ENCODE results near the gene CFI. TPM values are rescaled to one million over a fixed set of nuclear protein-coding genes. Genes with fewer than 3 reads are reported as not detected.

CFI gene
- total RNA-seq, 1 donor from 2014 or later = not detected

- Mint-ChIP-seq H3K4me3 (no peak overlapping the region), H3K27me3 (ENCODE audit: low read depth) (peaks cover 21% of the 10 kb centered on the region), H3K36me3 (ENCODE audit: low read depth) (no peaks in the 10 kb centered on the region), H3K4me1 (no peaks in the 10 kb centered on the region), H3K27ac (ENCODE audit: unreplicated experiment) (no peak overlapping the region), H3K9me3 (no peaks in the 10 kb centered on the region)
- DNase-seq (ENCODE audit: low read depth, low spot score) = no peak
- TF ChIP-seq, protein P1, sequence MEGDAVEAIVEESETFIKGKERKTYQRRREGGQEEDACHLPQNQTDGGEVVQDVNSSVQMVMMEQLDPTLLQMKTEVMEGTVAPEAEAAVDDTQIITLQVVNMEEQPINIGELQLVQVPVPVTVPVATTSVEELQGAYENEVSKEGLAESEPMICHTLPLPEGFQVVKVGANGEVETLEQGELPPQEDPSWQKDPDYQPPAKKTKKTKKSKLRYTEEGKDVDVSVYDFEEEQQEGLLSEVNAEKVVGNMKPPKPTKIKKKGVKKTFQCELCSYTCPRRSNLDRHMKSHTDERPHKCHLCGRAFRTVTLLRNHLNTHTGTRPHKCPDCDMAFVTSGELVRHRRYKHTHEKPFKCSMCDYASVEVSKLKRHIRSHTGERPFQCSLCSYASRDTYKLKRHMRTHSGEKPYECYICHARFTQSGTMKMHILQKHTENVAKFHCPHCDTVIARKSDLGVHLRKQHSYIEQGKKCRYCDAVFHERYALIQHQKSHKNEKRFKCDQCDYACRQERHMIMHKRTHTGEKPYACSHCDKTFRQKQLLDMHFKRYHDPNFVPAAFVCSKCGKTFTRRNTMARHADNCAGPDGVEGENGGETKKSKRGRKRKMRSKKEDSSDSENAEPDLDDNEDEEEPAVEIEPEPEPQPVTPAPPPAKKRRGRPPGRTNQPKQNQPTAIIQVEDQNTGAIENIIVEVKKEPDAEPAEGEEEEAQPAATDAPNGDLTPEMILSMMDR (conservative IDR thresholded peaks at IDR 0.05) = no peak
Observed at GRCh38 chr4:109739547-109739946, 62.3 kb downstream of the CFI start.

GRCh38 chr4:109738104-109738872 lies 63.5 kb downstream of the CFI start:
- Mint-ChIP-seq H3K27ac (ENCODE audit: unreplicated experiment) (no peak overlapping the region), H3K27me3 (ENCODE audit: low read depth) (peaks cover 22% of the 10 kb centered on the region), H3K9me3 (no peaks in the 10 kb centered on the region), H3K4me3 (no peak overlapping the region), H3K36me3 (ENCODE audit: low read depth) (no peaks in the 10 kb centered on the region), H3K4me1 (no peaks in the 10 kb centered on the region)
- DNase-seq (ENCODE audit: low read depth, low spot score) = no peak
- TF ChIP-seq, protein P1 (conservative IDR thresholded peaks at IDR 0.05) = no peak

DNA sequence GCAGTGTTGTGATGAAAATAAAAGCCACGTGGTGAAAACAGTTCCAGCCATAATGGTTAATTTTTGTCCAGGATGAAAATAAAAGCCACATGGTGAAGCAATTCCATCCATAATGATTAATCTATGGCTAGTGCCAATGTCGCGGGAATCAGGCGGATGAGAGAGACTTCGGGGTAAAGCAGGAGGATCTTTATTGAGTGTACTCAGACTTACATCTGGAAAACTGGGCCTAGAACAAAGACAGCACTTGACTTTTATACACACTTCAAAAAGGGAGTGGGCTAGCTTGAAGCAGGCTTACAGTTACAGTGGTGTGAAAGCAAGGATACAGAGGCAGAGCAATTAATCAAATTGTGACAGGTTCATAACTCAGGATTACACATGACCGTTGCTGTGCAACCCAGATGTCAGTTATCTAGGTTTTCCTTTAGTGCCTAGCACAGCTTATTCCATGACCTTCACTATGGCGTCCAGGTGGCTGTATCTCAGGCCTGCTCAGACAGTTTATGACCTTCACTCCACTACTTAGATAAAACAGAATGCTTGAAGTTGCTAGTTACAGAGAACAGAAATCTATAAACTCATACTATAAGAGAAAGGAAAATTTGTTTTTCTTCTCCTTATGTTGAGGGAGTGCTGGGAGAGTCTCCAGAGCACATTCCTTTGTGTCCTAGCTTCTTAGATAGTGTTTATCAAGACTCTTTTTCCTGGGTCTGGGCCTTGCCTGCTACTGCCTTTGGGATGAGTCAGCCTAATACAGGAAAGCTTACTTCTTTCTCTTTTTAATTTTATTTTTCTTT lies 66.0 kb downstream of the CFI start:
- no peak overlapping the region for H3K27ac Mint-ChIP-seq (ENCODE audit: unreplicated experiment)
- TF ChIP-seq, protein P1 (conservative IDR thresholded peaks at IDR 0.05) = no peak
- H3K27me3 Mint-ChIP-seq (ENCODE audit: low read depth) = peaks cover 15% of the 10 kb centered on the region

DNA sequence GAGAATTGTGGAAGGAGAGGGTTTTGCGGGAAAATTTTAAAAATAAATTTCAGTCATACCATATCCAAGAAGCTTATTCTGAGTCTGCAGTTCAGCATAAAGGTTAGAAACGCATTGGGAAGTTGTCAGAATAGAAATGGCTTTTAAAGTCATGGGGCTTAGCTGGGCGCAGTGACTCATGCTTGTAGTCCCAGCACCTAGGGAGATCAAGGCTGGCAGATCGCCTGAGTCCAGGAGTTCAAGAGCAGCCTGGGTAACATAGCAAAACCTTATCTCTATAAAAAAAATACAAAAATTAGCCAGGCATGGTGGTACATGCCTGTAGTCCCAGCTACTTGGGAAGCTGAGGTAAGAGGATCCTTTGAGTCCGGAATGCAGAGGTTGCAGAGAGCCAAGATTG lies 68.1 kb downstream of the CFI start:
- no peaks in the 10 kb centered on the region for H3K36me3 Mint-ChIP-seq (ENCODE audit: low read depth)
- TF ChIP-seq, protein P1 (conservative IDR thresholded peaks at IDR 0.05) = no peak
- H3K9me3 Mint-ChIP-seq = no peaks in the 10 kb centered on the region
- no peak for DNase-seq (ENCODE audit: low read depth, low spot score)
- H3K27me3 Mint-ChIP-seq (ENCODE audit: low read depth) = peaks cover 23% of the 10 kb centered on the region
- no peak overlapping the region for H3K27ac Mint-ChIP-seq (ENCODE audit: unreplicated experiment)
- peaks cover 12% of the 10 kb centered on the region for H3K4me1 Mint-ChIP-seq
- H3K4me3 Mint-ChIP-seq = no peak overlapping the region

More for the DNA sequence above, 66.0 kb downstream of the CFI start:
- Mint-ChIP-seq H3K4me1 (no peaks in the 10 kb centered on the region), H3K4me3 (no peak overlapping the region), H3K9me3 (no peaks in the 10 kb centered on the region), H3K36me3 (ENCODE audit: low read depth) (no peaks in the 10 kb centered on the region)
- DNase-seq (ENCODE audit: low read depth, low spot score) = no peak

- TF ChIP-seq, protein P1 (conservative IDR thresholded peaks at IDR 0.05) = no peak
- peaks cover 14% of the 10 kb centered on the region for H3K4me1 Mint-ChIP-seq
- no peak for DNase-seq (ENCODE audit: low read depth, low spot score)
- H3K27ac Mint-ChIP-seq (ENCODE audit: unreplicated experiment) = peak overlapping the region; percentile 36
- peaks cover 30% of the 10 kb centered on the region for H3K27me3 Mint-ChIP-seq (ENCODE audit: low read depth)
- no peaks in the 10 kb centered on the region for H3K9me3 Mint-ChIP-seq
- peak overlapping the region; percentile 91 for H3K4me3 Mint-ChIP-seq
- H3K36me3 Mint-ChIP-seq (ENCODE audit: low read depth) = no peaks in the 10 kb centered on the region
Observed at GRCh38 chr4:109730619-109731545, 70.9 kb downstream of the CFI start.

Data from neural crest cell (in vitro differentiated cells).